NAMALWA (cell line): Measurements from ENCODE around the gene TSHZ2.
"Not testable (repeated sequence)": the region's sequence is repeated elsewhere in the genome, so short reads cannot be mapped to it uniquely, and the experiment has no call there.

Source experiments
- DNase-seq: peaks from one replicate; pipeline ENCODE4 v3.0.0-alpha.2; 2015; ENCODE audit warnings: low spot score

Gene TSHZ2

GRCh38 chr20:52962183-52962582 lies 10.0 kb upstream of the TSHZ2 start:
- DNase-seq = no peak

- no peak for DNase-seq
Measured at GRCh38 chr20:52963131-52963530, 9.0 kb upstream of the TSHZ2 start.

- no peak for DNase-seq
Measured at GRCh38 chr20:52964131-52964530, 8.0 kb upstream of the TSHZ2 start.

GRCh38 chr20:52965380-52965779 lies 6.8 kb upstream of the TSHZ2 start:
- DNase-seq = no peak

- DNase-seq = no peak
Measured at GRCh38 chr20:52965819-52966218, 6.3 kb upstream of the TSHZ2 start.

- not testable (repeated sequence) for DNase-seq
Measured at GRCh38 chr20:52966543-52966942, 5.6 kb upstream of the TSHZ2 start.

GRCh38 chr20:52971498-52972189 lies 514 bp upstream of the TSHZ2 start:
- DNase-seq = no peak

GRCh38 chr20:52972965-52973819 lies 1.0 kb downstream of the TSHZ2 start:
- DNase-seq = no peak

- DNase-seq = no peak
Measured at GRCh38 chr20:52974179-52974594, 2.0 kb downstream of the TSHZ2 start.

GRCh38 chr20:52975029-52975732 lies 3.0 kb downstream of the TSHZ2 start:
- DNase-seq = no peak

- no peak for DNase-seq
Measured at GRCh38 chr20:52975803-52976531, 3.8 kb downstream of the TSHZ2 start.

GRCh38 chr20:52978851-52979250 lies 6.7 kb downstream of the TSHZ2 start:
- no peak for DNase-seq

GRCh38 chr20:52981051-52981450 lies 8.9 kb downstream of the TSHZ2 start:
- no peak for DNase-seq

- no peak for DNase-seq
Measured at GRCh38 chr20:52983726-52984450, 11.7 kb downstream of the TSHZ2 start.

- no peak for DNase-seq
Measured at GRCh38 chr20:52984451-52984810, 12.3 kb downstream of the TSHZ2 start.

- no peak for DNase-seq
Measured at GRCh38 chr20:52985687-52986086, 13.5 kb downstream of the TSHZ2 start.

GRCh38 chr20:52987295-52987694 lies 15.1 kb downstream of the TSHZ2 start:
- no peak for DNase-seq

- DNase-seq = no peak
Measured at GRCh38 chr20:52991830-52992229, 19.7 kb downstream of the TSHZ2 start.

GRCh38 chr20:52992632-52993031 lies 20.5 kb downstream of the TSHZ2 start:
- DNase-seq = no peak

- DNase-seq = no peak
Measured at GRCh38 chr20:52993076-52993475, 20.9 kb downstream of the TSHZ2 start.

- DNase-seq = no peak
Measured at GRCh38 chr20:52994184-52994970, 22.2 kb downstream of the TSHZ2 start.
